NCI-H526 (cell line): Measurements from ENCODE around the gene SH3GL3.

Experiments used
- DNase-seq, 2 experiments: peaks; one replicate each; lab custom pipeline; 2025; lab: John Stamatoyannopoulos, UW

The SH3GL3 gene

DNA sequence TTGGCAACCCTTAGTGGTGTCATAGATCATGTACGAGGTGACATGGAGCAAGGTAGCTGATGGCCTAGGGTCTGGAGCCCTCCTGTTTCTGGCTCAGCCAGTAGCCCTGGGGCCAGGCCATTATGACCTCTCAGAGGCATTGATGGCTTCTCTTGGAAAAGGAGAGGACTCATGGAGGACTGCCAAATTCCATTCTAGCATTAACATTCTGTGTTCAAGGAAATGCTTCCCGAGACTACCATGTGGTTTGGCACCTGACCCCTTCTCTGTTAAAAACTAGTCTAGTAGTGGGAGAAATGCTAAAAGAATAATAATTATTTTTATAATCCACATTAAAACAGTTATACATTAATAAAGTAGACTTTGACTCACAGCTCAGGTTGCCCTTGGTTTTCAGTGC lies 166.6 kb downstream of the SH3GL3 start:
- no peak for DNase-seq

GRCh38 chr15:83616840-83617239 lies 169.7 kb downstream of the SH3GL3 start:
- no peak for DNase-seq

GRCh38 chr15:83626171-83626802 lies 179.1 kb downstream of the SH3GL3 start:
- no peak for DNase-seq

GRCh38 chr15:83631534-83631933 lies 184.4 kb downstream of the SH3GL3 start:
- DNase-seq = no peak

DNA sequence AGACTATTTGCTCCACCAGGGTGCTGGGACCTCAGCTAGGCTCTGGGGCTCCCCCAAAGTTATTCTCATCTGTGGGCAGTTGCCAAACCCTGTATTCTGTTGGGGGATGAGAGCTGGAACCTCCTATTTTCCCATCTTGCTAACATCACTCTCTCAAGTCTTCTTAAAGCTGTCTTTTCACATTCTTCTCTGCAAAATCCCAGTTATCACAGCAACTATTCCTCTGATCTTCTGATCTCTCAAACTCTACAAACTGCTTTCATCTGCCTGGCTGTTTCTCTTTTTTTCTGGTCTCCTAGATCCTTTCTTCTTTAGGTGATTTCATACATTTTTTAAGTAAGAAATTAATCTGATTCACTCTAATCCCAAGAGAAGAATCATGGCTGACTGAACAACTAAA lies 196.1 kb downstream of the SH3GL3 start:
- DNase-seq = no peak

- no peak for DNase-seq
Observed at GRCh38 chr15:83644439-83644838, 197.3 kb downstream of the SH3GL3 start.

DNA sequence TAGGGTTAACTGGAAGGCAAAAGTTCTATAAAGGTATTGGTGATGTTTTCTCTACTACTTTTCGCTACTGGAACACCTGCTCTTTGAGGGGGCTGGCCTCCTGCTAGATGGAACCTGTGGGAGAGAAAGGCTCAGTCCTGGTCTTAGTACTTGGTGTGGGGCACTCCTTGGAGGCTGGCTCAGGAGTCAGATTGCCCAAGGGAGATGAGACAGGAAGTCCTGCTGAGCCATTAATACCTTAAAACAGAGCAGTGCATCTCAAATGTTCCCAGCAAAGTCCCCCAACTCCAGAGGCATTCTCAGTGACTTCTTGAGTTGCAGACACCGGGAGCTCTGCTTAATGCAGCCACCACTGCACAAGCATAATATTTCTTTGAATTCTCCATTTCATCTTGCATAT lies 203.7 kb downstream of the SH3GL3 start:
- peak in 1 of 2 experiments; percentile 33 for DNase-seq

- peak; percentile 49 to 68 for DNase-seq
Observed at GRCh38 chr15:83651541-83651940, 204.4 kb downstream of the SH3GL3 start.

- no peak for DNase-seq
Observed at GRCh38 chr15:83652626-83653204, 205.6 kb downstream of the SH3GL3 start.

DNA sequence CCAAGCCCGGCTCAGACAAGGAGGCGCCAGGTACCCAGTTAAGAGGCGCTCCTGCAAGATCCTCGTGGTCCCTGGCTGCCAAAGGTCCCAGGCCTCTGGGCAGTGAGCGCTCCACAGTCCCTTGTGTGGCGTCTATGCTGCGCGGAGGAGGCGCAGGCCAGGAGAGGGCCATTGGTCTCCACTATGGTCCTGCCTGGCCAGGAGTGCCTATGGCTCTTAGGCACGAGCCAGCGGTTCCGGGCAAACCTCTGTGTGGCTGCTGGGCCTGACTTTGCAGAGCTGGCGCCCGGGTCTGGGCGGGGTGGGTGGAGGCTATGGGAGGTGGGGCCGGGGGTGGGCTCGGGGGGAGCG lies 206.1 kb downstream of the SH3GL3 start:
- no peak for DNase-seq

- peak in 1 of 2 experiments; percentile 80 for DNase-seq
Observed at GRCh38 chr15:83653639-83654378, 206.7 kb downstream of the SH3GL3 start, which contains the start of gene ADAMTSL3. TSS of gene ADAMTSL3 (plus strand) at chr15:83654123. CDS start at chr15:83655762, 1,639 bp downstream.

- peak in 1 of 2 experiments; percentile 46 for DNase-seq
Observed at GRCh38 chr15:83654379-83655236, 207.5 kb downstream of the SH3GL3 start.

GRCh38 chr15:83655237-83655616 lies 208.1 kb downstream of the SH3GL3 start:
- DNase-seq = no peak

DNA sequence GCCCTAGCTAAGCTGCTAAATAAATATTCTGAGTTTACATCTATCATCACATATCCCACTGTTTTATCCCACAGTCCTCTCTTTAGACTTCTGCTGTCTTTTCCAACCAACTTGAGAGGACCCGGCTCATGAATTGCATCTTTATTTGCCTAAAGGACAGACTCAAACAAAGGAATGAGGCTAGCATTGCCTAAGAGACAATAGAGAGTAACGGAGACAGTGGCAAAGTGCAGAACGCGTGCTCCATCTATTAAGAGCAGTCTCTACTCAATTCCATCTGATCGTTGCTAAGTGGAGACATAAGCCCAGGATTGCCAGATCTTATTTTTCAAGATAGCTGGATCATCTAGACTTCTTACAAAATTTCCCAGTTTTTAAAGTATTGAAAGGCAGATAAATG lies 209.1 kb downstream of the SH3GL3 start:
- no peak for DNase-seq

DNA sequence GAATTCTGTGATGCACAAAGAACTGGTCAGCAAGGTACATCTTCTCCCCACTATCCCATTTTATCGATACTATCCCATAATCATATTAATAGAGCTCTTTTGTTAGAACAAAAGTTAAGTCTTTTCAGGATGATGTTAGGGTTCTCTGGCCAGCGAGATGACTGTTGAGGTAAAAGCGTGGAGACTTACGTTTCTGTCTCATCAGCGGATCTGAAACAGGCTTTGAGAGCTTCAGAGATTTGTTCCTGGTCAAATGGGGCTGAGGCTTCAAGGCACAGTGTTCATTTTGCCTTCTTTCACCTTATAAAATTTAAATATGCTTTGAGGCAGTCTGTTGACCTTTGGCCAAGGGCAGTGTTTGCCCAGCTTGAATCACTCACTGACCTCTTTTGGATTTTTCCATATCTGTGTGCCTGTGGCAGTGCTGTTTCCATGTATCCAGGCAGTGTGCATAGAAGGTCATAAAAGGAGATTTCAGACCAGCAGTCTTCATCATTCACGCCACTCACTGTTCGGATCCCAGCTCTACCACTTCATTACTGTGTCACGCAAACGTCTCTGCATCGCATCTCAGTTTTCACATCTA lies 209.9 kb downstream of the SH3GL3 start:
- DNase-seq = no peak

- peak in 1 of 2 experiments; percentile 29 for DNase-seq
Observed at GRCh38 chr15:83657549-83657948, 210.4 kb downstream of the SH3GL3 start.

- no peak for DNase-seq
Observed at GRCh38 chr15:83658430-83659416, 211.6 kb downstream of the SH3GL3 start.

DNA sequence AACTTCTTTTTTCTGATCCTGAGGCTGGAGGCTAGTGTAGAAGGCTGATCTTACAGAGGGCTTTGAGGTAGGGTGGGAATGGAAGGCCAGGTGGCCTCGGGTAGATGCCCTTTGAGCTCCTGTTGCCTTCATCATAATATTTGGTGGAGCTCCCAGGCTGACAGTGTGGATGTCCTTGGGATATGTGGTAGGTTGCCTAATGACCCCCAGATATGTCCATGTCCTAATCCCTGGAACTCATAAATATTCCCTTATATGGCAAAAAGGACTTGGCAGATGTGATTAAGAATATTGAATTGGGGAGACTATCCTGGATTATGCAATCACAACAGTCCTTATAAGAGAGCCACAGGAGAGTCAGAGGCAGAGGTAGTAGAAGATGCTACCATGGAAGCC lies 212.3 kb downstream of the SH3GL3 start:
- no peak for DNase-seq

DNA sequence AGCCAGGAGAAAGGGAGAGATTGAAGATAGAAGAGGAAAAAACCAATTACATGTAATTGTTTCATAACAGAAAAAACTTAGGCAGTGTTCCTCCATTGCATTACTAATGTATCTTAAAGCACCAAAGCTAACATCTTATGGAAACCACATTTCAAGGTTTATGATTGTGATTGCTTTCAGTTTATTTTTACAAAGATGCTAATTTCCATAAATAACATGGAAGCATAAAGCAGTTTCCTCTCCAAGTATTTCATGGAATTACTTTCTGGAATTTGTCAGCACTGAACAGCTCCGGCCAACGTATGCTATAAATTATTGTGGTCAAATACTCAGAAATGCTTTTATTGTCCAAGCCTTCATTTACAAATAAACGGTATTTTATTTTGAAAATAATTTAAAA lies 218.3 kb downstream of the SH3GL3 start:
- DNase-seq = no peak
